Endothelial cell of umbilical vein (primary cell): Measurements from ENCODE around the gene PLXNA4.

Experiments used
- CTCF ChIP-seq, 2 donors: IDR thresholded peaks; 1 replicate in 1 of 2; 2 replicates in 1 of 2; pipeline ENCODE4 v1.5.1; 2011; ENCODE audit warnings: low read length in 2 of 2, mild to moderate bottlenecking in 2 of 2, moderate library complexity in 2 of 2, control low read depth in 1 of 2, inconsistent platforms in 1 of 2, low read depth in 1 of 2; ENCODE audit not compliant: insufficient read depth in 1 of 2; ENCODE audit errors: extremely low read depth in 1 of 2
- MYC ChIP-seq: IDR thresholded peaks from one replicate; pipeline ENCODE4 v1.6.1; 2011; ENCODE audit warnings: mild to moderate bottlenecking, low read depth, low read length
- POLR2AphosphoS5 ChIP-seq: IDR thresholded peaks from 2 replicates; pipeline ENCODE4 v1.6.1; 2012; ENCODE audit warnings: low read depth, mild to moderate bottlenecking, control low read depth, low read length, moderate library complexity; ENCODE audit not compliant: insufficient read depth

GRCh38 chr7:132574223-132574622 is 2.0 kb downstream of the PLXNA4 start:
- no peak for TF ChIP-seq CTCF (IDR thresholded peaks at IDR 0.05; ENCODE audit: extremely low read depth in 1 of 2, insufficient read depth in 1 of 2, low read depth in 1 of 2, low read length in 2 of 2)
- TF ChIP-seq POLR2AphosphoS5: no peak
- no peak for TF ChIP-seq MYC
